ENCODE measurements around the gene BSPRY.

Gene BSPRY

GRCh38 chr9:113349445-113350094 is at the start of gene BSPRY:
Gene BSPRY, plus strand, starts transcription at chr9:113349541. Its CDS starts 39 bp downstream, at chr9:113349580.
- no peak for DNase-seq (ENCODE audit: low read depth)

DNA sequence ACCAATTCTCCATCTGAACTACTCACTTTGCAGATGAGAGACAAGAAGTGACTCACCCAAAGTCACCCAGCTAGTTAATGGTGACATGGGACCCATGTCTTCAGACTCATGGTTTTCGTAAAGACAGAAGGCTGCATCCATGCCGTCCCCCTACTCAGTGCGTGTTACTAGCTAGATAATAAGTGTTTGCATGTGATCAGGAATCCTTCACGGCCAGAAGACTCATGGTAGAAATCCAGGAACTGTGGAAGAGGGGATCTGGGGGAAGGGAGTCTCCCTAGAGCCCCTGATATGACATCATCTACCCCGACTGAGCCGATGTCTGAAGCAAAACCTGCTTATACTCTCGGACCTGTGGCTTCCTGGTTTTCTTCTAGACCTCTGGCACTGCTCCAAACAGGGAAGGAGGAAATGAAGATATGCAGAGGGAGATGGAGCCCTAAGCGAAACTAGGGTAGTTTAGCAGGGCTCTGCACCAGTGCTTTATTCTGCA is 49.5 kb upstream of the BSPRY start:
- no peak for DNase-seq (ENCODE audit: low read depth)

DNA sequence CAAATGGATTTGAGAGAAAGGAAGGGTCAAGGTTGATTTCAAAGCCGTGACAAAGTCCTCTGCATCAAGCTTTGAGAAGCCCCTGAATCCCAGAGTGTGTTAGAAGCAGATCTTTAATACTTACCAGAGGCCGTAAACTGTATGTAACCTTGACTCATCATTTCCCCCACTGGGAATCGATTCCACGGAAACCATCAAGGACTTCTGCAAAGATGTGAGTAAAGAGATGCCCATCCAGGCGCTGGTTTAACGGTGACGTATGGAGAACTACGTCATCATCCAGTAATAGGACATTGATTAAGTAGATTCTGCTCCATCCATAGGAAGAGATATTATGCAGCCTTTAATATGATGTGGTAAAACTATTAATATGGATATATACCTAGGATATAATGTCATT is 47.8 kb upstream of the BSPRY start:
- DNase-seq (ENCODE audit: low read depth) = no peak

DNA sequence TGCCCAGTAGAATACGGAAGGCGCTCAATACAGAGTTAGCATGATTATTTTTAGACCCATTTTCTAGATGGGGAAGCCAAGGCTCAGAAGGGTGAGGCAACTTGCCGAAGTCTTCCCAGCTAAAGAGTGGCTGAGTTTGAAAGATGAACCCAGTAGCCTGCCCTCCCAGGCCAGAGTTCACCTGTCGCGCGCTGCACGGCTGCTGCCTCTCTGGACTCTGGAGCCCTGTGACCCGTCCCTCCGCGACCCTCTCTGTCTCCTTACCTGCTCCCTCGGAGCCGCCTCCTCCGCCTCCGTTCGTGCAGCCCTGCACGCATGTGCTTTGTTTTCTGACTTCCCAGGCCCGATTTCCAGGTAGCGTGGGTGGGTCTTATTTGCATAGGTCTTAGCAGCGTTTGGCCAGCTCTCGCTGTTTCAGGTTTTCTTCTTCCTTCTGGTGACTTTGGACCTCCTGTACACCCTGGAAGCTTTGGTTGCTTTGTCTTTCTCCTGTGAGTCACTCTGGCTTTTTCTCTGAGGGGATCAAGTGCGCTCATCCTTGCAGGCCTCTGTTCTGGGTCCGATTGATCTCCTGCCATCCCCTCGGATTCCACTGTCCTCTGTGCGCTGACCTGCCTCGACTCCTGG is 46.4 kb upstream of the BSPRY start, which contains the start of gene RNF183:
Gene RNF183, minus strand, starts transcription at position 585 of the 627 bp plus-strand sequence. CDS start 5,192 bp downstream, outside the sequence.
- DNase-seq (ENCODE audit: low read depth) = no peak

GRCh38 chr9:113306566-113306965 is 42.8 kb upstream of the BSPRY start:
- DNase-seq (ENCODE audit: low read depth) = no peak

DNA sequence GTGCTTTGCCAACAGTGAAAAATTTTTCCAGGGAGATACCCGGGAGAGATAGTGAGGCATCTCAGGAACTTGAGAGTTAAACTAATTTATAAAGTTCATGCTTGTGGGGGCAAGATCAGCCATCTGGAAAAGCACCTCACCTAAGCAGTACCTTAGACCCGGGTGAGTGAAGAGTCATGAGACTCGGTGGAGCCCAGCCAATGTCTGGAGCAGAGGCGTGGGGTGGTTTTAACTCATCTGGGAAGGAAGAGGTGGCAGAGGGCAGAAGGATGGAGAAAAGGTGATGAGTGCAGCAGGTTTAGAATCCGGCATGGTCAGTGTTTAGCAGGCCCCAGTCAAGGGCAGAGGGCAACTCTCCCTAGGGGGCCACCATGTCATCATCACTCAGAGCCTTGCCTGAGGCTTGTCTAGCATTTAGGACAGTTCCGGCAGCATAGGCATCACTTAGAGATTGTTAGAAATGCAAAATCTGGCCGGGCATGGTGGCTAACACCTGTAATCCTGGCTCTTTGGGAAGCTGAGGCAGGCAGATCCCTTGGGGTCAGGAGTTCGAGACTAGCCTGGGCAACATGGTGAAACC is 41.9 kb upstream of the BSPRY start:
- no peak for DNase-seq (ENCODE audit: low read depth)

DNA sequence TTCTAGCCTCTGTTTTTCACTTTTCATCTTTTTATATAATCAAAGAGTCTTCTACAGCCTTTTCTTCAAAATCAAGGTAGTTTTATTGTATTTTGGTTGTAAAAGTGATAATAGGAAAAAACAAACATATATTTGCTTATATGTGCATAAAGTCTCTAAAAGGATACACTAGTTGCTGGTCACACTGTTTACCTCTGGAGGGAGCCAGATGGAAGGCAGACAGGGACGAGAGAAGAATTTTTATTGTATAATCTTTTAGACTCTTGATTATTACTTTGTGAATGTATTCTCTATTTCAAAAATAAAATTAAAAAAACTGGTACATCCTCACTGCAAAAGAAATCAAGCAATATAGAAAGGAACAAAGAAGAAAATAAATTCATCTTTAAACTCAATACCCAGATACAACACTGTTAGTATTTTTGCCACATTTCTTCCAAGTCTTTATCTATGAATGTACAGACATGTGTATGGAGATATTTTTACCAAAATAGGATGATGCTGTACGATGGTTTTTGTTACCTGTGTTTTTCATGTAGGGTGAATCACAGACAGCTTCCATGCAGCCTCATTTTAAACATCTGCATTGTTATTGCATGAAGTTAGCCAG is 40.0 kb upstream of the BSPRY start:
- no peak for DNase-seq (ENCODE audit: low read depth)

DNA sequence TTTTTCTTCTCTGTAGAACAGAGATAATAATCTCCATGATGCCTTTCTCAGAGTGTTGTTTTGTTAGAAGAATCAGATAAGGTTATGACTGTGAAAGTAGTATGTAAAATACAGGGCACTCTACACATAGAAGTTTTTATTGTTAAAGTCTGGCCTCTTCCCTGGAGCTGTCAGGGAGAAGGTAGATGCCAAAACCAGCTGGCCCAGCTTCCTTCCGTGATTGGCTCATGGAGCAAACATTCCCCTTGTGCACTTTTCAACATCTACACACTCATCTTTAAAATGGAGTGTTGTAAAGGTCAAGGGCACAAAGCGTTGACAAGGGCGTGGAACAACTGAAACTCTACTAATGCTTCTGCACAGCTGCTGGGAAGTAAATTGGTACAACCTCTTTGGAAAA is 38.8 kb upstream of the BSPRY start:
- DNase-seq (ENCODE audit: low read depth) = no peak

- DNase-seq (ENCODE audit: low read depth) = no peak
Observed at GRCh38 chr9:113311961-113312360, 37.4 kb upstream of the BSPRY start.

DNA sequence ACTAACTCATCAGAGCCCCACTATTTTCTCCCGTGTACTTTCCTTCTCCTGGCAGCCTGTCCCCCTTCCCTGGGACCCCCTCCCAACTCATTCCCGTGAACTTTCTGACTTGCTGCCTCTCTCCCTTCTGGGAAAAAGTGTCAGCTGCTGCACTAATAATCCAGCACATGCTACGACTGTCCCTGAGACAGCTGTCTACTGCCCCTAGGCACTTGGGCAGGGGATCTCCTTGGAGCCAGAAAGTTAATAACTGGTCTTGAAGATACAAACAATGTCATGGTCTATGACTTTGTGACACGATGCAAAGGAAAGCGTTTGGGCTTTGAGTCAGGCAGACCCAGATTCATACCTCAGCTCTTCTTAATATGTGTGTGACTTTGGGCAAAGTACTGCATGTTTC is 36.1 kb upstream of the BSPRY start:
- no peak for DNase-seq (ENCODE audit: low read depth)

- DNase-seq (ENCODE audit: low read depth) = no peak
Observed at GRCh38 chr9:113315231-113315630, 34.1 kb upstream of the BSPRY start.

GRCh38 chr9:113316030-113316429 is 33.3 kb upstream of the BSPRY start:
- DNase-seq (ENCODE audit: low read depth) = no peak

DNA sequence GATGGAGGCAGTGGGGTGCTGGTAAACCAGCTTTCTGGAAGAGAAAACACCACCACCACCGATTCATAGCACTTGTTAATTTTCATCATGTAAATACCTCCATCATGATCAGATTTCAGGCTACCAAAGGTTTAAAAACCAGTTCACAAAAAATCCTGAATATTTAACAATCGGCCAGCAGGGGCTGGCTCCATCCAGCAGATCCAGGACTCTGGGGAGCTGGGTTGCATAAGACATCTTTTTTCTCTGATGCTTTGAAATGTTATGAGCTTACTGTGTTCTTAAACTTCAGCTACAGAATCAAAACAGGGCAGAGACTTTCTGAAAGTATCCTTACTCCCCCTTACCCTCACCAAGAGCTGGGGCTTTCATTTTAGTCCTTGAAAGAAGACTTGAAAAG is 31.6 kb upstream of the BSPRY start:
- no peak for DNase-seq (ENCODE audit: low read depth)

DNA sequence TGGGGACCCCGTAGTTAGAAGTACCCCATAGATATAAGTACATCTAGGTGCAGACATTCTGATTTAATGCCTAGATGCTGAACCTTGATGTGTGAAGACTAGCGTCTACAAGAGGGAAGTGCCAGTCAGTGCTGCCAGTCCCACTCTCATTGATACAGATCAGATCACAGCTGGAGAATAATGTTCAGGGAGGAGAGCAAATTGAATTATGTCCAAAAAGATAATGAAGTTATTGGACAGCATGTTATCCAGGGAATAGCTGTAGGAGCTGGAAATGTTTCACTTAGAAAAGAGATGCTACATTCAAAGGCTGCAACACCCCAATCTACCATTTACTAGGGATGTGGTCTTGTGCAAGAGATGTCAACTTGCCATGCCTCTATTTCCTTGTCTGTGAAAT is 30.3 kb upstream of the BSPRY start:
- no peak for DNase-seq (ENCODE audit: low read depth)

DNA sequence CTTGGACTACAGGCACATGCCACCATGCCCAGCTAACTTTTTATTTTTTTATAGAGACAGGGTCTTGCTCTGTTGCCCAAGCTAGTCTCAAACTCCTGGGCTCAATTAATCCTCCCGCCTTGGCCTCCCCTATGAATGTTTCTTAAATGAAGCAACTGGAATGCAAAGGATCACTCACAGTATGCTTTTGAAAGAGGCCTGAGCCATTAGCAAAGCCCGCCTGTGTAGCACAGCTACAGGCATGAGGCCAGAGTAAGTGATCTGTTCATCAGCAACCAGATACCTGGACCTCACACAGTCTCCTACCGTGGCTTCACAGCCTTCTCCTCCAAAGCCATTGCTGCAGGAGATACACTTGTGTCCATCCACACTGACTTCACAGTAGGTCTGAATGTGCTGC is 29.3 kb upstream of the BSPRY start:
- DNase-seq (ENCODE audit: low read depth) = no peak

DNA sequence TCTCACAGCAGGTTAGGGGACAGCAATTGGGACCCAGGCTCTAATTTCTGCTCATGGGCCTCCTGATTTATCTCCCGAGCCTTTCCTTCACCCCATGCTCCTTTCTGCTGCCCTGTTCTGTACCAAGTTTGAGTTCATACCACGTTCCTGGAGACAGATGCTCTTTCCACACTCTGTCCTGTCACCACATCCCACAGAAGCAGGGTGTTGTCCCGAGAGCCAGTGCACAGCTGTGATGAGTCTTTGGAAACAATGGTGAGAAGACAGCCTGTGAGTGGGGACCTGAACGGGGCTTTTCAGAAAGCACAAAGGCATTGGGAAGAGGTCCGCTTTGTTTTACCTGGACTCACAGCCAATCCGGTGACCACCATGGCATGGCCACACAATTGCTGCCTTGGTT is 26.7 kb upstream of the BSPRY start:
- DNase-seq (ENCODE audit: low read depth) = no peak

DNA sequence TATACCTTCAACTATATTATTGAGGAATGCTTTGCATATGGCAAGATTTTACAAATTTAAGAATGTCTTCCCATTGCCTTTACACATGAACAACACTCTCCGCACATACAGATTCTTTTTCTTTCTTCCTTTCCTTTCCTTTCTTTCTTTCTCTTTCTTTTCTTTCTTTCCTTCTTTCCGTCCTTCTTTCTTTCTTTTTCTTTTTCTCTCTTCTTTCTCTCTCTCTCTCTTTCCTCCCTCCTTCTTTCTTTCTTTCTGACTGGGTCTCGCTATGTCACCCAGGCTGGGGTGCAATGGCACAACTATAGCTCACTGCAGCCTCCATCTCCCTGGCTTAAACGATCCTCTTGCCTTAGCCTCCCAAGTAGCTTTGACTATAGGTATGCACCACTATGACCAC is 23.1 kb upstream of the BSPRY start:
- DNase-seq (ENCODE audit: low read depth) = no peak

GRCh38 chr9:113328045-113328782 is 21.1 kb upstream of the BSPRY start:
- no peak for DNase-seq (ENCODE audit: low read depth)

- no peak for DNase-seq (ENCODE audit: low read depth)
Observed at GRCh38 chr9:113331780-113332179, 17.6 kb upstream of the BSPRY start.

GRCh38 chr9:113337714-113338113 is 11.6 kb upstream of the BSPRY start:
- DNase-seq (ENCODE audit: low read depth) = no peak

DNA sequence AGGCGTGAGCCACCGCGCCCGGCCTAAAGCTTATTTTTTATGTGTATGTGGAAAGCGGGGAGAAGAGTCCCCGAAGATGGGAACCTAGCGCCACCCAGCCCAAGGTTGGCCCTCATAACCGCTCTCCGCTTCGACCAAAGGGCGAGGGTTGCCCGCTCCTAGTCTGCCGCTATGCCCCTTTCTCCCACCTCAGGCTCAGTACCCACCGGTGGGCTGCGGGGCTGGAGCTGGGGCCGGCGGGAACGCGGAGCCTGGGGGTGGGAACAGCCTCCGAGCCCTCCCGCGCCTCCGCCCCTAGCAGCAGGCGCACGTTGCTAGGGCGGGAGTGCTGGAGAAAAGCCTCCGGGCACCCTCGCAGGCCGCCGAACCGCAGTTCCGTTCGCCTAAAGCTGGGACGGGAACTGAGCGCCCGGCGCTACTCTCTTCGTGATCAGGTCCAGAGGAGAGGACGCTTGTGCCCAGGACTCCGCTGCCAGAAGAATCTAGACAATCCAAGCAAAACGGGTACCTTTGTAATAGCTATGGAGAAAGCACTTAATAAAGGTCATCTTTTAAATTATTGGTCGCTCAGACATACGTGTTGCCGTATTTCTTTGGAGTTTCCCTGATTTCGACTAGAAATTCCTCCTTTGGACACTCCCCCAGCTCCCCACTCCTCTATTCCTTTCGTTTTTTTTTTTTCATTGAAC is 9.2 kb upstream of the BSPRY start, which contains the start of gene WDR31:
Gene WDR31, minus strand, starts transcription at position 265 of the 689 bp plus-strand sequence. CDS start 8,253 bp downstream, outside the sequence.
- DNase-seq (ENCODE audit: low read depth) = peak; percentile 58
